Activated CD4-positive, alpha-beta T cell treated with anti-CD3 and anti-CD28 coated beads, Interleukin-2, amount 10 ng/mL, durations not matched to agents 7 days and 5 days (primary cell): Measurements from ENCODE around the gene PBXIP1. TPM values are rescaled to one million over a fixed set of nuclear protein-coding genes. Genes with fewer than 3 reads are reported as not detected.

Experiments
- CTCF ChIA-PET: fragments of 350-600 bp; sonication (Branson Sonifier 250); formaldehyde crosslinking; loops from one replicate; lab custom pipeline; 2021; ENCODE audit warnings: antibody characterized with exemption; lab: Charles Lee
- POLR2A ChIA-PET: fragments of 350-600 bp; sonication (Branson Sonifier 250); formaldehyde crosslinking; loops from one replicate; lab custom pipeline; 2021; ENCODE audit warnings: antibody characterized with exemption; lab: Charles Lee
- DNase-seq: peaks from one replicate; pipeline ENCODE4 v3.0.0-alpha.2; 2020
- H3K27ac Mint-ChIP-seq: one replicate; pipeline ENCODE4 v1.8.0; 2021; ENCODE audit warnings: mild to moderate bottlenecking, moderate library complexity, mixed read lengths
- H3K27me3 Mint-ChIP-seq: one replicate; pipeline ENCODE4 v1.8.0; 2021; ENCODE audit warnings: mixed read lengths
- H3K36me3 Mint-ChIP-seq: one replicate; pipeline ENCODE4 v1.8.0; 2021; ENCODE audit warnings: low read depth, mixed read lengths
- H3K4me1 Mint-ChIP-seq: one replicate; pipeline ENCODE4 v1.8.0; 2021; ENCODE audit warnings: mixed read lengths
- H3K4me3 Mint-ChIP-seq: one replicate; pipeline ENCODE4 v1.8.0; 2021; ENCODE audit warnings: mild to moderate bottlenecking, moderate library complexity, mixed read lengths
- H3K9me3 Mint-ChIP-seq: one replicate; pipeline ENCODE4 v1.8.0; 2021; ENCODE audit warnings: mixed read lengths
- total RNA-seq, 2 experiments: library from RNA; stranded (reverse); gene quantifications; one replicate each; pipeline ENCODE4 v1.2.3, GENCODE V29; 2021

The PBXIP1 gene
- total RNA-seq, 2 experiments from 2014 or later, result 74.6 to 92.0 TPM

DNA sequence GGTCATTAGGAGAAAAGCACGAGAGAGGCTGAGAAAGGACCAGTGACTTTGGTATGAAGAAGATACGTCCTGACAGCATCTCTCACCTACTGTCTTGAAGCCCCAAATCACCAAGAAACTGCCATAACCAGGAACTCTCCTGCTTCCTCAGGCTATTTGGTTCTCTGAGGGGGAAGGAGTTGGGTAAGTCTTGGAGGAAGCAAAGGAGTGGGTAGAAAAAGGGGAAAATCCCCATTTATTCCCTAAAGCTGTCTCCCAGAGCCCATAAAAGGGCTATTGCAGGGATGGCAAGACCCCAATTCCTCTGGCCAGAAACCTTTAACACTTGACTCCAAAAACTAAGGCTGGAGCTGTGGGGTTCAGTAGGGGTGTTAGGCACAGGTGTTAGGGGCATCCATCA lies 2.1 kb upstream of the PBXIP1 start:
- H3K27me3 Mint-ChIP-seq, result no peaks in the 10 kb centered on the region
- H3K9me3 Mint-ChIP-seq, result no peaks in the 10 kb centered on the region
- H3K27ac Mint-ChIP-seq, result no peak overlapping the region
- H3K36me3 Mint-ChIP-seq, result peaks cover 41% of the 10 kb centered on the region
- peaks cover 76% of the 10 kb centered on the region for H3K4me1 Mint-ChIP-seq
- H3K4me3 Mint-ChIP-seq, result no peak overlapping the region
- DNase-seq, result no peak
- POLR2A ChIA-PET, result interaction anchor here (0.7 kb wide), 1 partner anchor 17 kb away, joined by 5 read pairs; no protein-coding TSS in a partner anchor
- CTCF ChIA-PET, result no interaction called here

DNA sequence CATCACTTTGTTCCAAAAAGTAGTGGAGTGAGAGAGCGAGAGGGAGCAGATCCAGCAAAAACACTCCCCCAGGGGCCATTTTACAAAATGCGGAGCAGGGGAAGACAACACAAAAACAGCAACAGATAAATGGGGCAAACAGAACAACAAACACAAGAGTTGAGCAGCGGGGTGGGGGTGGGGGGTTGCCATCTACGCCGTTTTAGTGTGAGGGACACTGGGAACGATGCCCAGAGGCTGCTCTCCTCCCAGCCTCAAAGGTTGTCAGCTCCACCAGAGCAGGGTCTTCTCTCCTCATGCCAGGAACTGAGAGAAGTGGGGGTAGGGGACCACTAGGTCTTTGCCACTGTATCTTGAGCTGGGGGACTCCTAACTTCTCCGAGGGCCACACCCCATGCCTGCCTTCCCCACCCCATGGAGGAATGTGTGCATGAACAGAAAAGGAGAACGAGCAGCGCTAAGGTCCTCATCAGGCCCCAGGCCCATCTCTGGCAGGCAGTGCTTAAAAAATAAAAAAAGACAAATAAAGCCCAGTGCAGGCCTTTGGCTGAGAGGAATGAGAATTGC lies 1.3 kb upstream of the PBXIP1 start:
- Mint-ChIP-seq H3K9me3 (no peaks in the 10 kb centered on the region), H3K36me3 (peaks cover 42% of the 10 kb centered on the region), H3K4me1 (peaks cover 78% of the 10 kb centered on the region), H3K4me3 (peak overlapping the region; percentile 19), H3K27ac (peak overlapping the region; percentile 96), H3K27me3 (no peaks in the 10 kb centered on the region)
- no peak for DNase-seq
- CTCF ChIA-PET, result interaction anchor here (1.9 kb wide), 1 partner anchor 16 kb away, joined by 9 read pairs; the partner anchor contains the start of gene CKS1B
- POLR2A ChIA-PET, result no interaction called here

DNA sequence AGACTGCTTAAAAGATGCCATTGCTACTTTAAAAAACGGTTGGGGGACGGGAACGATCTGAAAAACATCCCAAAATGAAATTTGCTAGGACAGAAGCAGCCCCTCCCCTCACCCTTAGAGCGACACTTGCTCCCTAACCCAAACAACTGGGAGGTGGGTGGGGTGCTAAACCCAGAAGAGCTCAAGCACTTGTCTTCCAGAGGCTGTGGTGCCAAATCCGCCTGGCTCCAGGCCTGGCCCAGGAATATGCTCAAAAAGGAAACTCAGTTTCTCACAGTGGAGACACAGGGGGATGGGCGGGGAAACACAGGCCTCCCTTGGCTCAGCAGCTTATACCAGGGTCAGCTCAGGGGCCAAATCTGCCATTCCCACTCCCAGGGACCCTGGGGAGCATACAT lies 644 bp upstream of the PBXIP1 start:
- Mint-ChIP-seq H3K4me3 (peak overlapping the region; percentile 96), H3K27me3 (no peaks in the 10 kb centered on the region), H3K36me3 (peaks cover 45% of the 10 kb centered on the region), H3K9me3 (no peaks in the 10 kb centered on the region), H3K4me1 (peaks cover 83% of the 10 kb centered on the region), H3K27ac (peak overlapping the region; percentile 96)
- ChIA-PET POLR2A (interaction anchor here (2.3 kb wide), 1 partner anchor 13 kb away, joined by 7 read pairs; no protein-coding TSS in a partner anchor), CTCF (interaction anchor here (0.7 to 2.6 kb wide), 6 partner anchors 17 to 287 kb away, joined by 3 to 9 read pairs (median 8); partner anchors contain the start of genes CKS1B and PMVK)
- no peak for DNase-seq

- Mint-ChIP-seq H3K4me1 (peaks cover 86% of the 10 kb centered on the region), H3K27me3 (no peaks in the 10 kb centered on the region), H3K4me3 (peak overlapping the region; percentile 96), H3K27ac (peak overlapping the region; percentile 96), H3K36me3 (peaks cover 44% of the 10 kb centered on the region), H3K9me3 (no peaks in the 10 kb centered on the region)
- CTCF ChIA-PET, result interaction anchor here (0.5 to 2.6 kb wide), 13 partner anchors 9 to 1371 kb away, joined by 3 to 12 read pairs (median 4); partner anchors contain the start of genes ADAM15, CKS1B and PMVK
- peak; percentile 97 for DNase-seq
- POLR2A ChIA-PET, result interaction anchor here (0.6 to 2.3 kb wide), 7 partner anchors 11 to 1034 kb away, joined by 3 to 7 read pairs (median 3); partner anchors contain the start of gene PMVK
Measured at GRCh38 chr1:154955039-154955717, 721 bp downstream of the PBXIP1 start.

DNA sequence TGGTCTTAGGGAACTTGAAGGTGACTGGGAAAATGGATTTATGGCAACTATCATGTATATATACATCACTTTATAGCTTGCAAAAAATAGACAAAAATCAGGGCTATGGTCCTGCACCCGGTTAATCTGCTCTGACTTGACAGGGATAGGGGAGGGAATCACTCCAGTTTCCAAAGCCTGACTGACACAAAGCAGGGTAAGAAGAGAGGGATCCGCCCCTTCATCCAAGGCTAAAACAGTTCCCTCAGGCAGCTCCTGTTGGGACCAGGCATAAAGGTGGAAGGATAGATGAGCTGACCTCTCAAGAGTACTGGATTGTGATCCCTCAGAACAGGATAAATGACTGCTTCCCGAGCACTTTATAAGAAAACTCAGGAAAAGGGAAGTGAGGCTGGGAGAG lies 1.4 kb downstream of the PBXIP1 start:
- CTCF ChIA-PET, result interaction anchor here (0.5 to 2.6 kb wide), 10 partner anchors 12 to 1372 kb away, joined by 3 to 12 read pairs (median 4); partner anchors contain the start of genes ADAM15 and PMVK
- Mint-ChIP-seq H3K27me3 (no peaks in the 10 kb centered on the region), H3K4me3 (peak overlapping the region; percentile 96), H3K4me1 (peaks cover 82% of the 10 kb centered on the region), H3K9me3 (no peaks in the 10 kb centered on the region), H3K36me3 (peaks cover 41% of the 10 kb centered on the region), H3K27ac (peak overlapping the region; percentile 96)
- no peak for DNase-seq
- POLR2A ChIA-PET, result interaction anchor here (1.0 to 2.3 kb wide), 5 partner anchors 11 to 62 kb away, joined by 3 to 7 read pairs (median 3); partner anchors contain the start of gene PMVK

- H3K4me1 Mint-ChIP-seq, result peaks cover 87% of the 10 kb centered on the region
- CTCF ChIA-PET, result interaction anchor here (0.9 to 3.5 kb wide), 4 partner anchors 8 to 46 kb away, joined by 3 to 11 read pairs (median 6); partner anchors contain the start of genes FLAD1 and PYGO2
- DNase-seq, result no peak
- peak overlapping the region; percentile 96 for H3K4me3 Mint-ChIP-seq
- H3K27me3 Mint-ChIP-seq, result no peaks in the 10 kb centered on the region
- H3K27ac Mint-ChIP-seq, result peak overlapping the region; percentile 96
- H3K9me3 Mint-ChIP-seq, result no peaks in the 10 kb centered on the region
- H3K36me3 Mint-ChIP-seq, result peaks cover 44% of the 10 kb centered on the region
- POLR2A ChIA-PET, result no interaction called here
Measured at GRCh38 chr1:154953611-154954038, 2.3 kb downstream of the PBXIP1 start.

DNA sequence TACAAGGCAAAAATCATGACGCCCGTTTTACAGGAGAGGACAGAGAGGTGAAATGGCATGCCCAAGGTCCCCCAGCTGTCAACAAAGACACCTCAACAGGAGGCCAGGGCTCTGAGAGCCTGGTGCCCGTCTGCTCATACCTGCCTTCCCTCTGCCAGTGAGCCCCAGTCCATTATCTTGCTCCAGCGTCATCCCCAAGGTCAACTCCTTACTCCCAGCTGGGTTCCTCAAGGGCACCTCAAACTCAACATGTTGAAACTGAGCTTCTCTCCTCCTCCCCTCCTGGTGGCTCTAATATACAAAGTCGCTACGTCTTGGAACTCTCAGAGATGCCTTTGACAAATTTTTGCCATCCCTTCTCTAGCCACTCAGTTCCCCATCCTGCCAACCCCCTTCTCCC lies 3.2 kb downstream of the PBXIP1 start:
- peaks cover 46% of the 10 kb centered on the region for H3K36me3 Mint-ChIP-seq
- H3K4me1 Mint-ChIP-seq, result peaks cover 81% of the 10 kb centered on the region
- H3K9me3 Mint-ChIP-seq, result no peaks in the 10 kb centered on the region
- H3K27ac Mint-ChIP-seq, result peak overlapping the region; percentile 96
- no peak for DNase-seq
- no peaks in the 10 kb centered on the region for H3K27me3 Mint-ChIP-seq
- ChIA-PET POLR2A (interaction anchor here (1.1 kb wide), 1 partner anchor 30 kb away, joined by 3 read pairs; the partner anchor contains the start of gene FLAD1), CTCF (interaction anchor here (0.6 to 3.5 kb wide), 9 partner anchors 9 to 458 kb away, joined by 3 to 11 read pairs (median 5); partner anchors contain the start of gene PYGO2)
- peak overlapping the region; percentile 72 for H3K4me3 Mint-ChIP-seq

- Mint-ChIP-seq H3K4me3 (peak overlapping the region; percentile 72), H3K27ac (peak overlapping the region; percentile 96), H3K27me3 (no peaks in the 10 kb centered on the region), H3K9me3 (no peaks in the 10 kb centered on the region), H3K36me3 (peaks cover 48% of the 10 kb centered on the region), H3K4me1 (peaks cover 75% of the 10 kb centered on the region)
- ChIA-PET CTCF (interaction anchor here (0.6 to 3.5 kb wide), 9 partner anchors 10 to 458 kb away, joined by 3 to 11 read pairs (median 5); partner anchors contain the start of gene PYGO2), POLR2A (interaction anchor here (1.1 kb wide), 1 partner anchor 31 kb away, joined by 3 read pairs; the partner anchor contains the start of gene FLAD1)
- peak; percentile 71 for DNase-seq
Measured at GRCh38 chr1:154951901-154952657, 3.8 kb downstream of the PBXIP1 start.

- H3K4me3 Mint-ChIP-seq, result no peak overlapping the region
Measured at GRCh38 chr1:154948079-154948478, 7.8 kb downstream of the PBXIP1 start.

GRCh38 chr1:154945962-154946850 lies 9.7 kb downstream of the PBXIP1 start:
- no peak for DNase-seq
- ChIA-PET CTCF (interaction anchor here (0.5 to 1.4 kb wide), 4 partner anchors 9 to 332 kb away, joined by 3 to 6 read pairs (median 3); partner anchors contain the start of gene PMVK), POLR2A (interaction anchor here (0.5 kb wide), 1 partner anchor 39 kb away, joined by 3 read pairs; no protein-coding TSS in a partner anchor)
- peaks cover 34% of the 10 kb centered on the region for H3K36me3 Mint-ChIP-seq
- no peaks in the 10 kb centered on the region for H3K27me3 Mint-ChIP-seq
- peak overlapping the region; percentile 41 for H3K27ac Mint-ChIP-seq
- no peak overlapping the region for H3K4me3 Mint-ChIP-seq
- H3K4me1 Mint-ChIP-seq, result peaks cover 52% of the 10 kb centered on the region
- H3K9me3 Mint-ChIP-seq, result no peaks in the 10 kb centered on the region

More at GRCh38 chr1:154948079-154948478, 7.8 kb downstream of the PBXIP1 start:
- CTCF ChIA-PET, result interaction anchor here (0.7 to 1.5 kb wide), 3 partner anchors 11 to 96 kb away, joined by 3 to 4 read pairs (median 3); partner anchors contain the start of genes PMVK and PYGO2
- no peaks in the 10 kb centered on the region for H3K27me3 Mint-ChIP-seq
- DNase-seq, result no peak
- H3K4me1 Mint-ChIP-seq, result peaks cover 52% of the 10 kb centered on the region
- no peaks in the 10 kb centered on the region for H3K9me3 Mint-ChIP-seq
- H3K27ac Mint-ChIP-seq, result no peak overlapping the region
- peaks cover 42% of the 10 kb centered on the region for H3K36me3 Mint-ChIP-seq
- POLR2A ChIA-PET, result no interaction called here
